ENCODE results near the gene ARMC2.
"Not testable (repeated sequence)": the region's sequence is repeated elsewhere in the genome, so short reads cannot be mapped to it uniquely, and the experiment has no call there.

The ARMC2 gene

DNA sequence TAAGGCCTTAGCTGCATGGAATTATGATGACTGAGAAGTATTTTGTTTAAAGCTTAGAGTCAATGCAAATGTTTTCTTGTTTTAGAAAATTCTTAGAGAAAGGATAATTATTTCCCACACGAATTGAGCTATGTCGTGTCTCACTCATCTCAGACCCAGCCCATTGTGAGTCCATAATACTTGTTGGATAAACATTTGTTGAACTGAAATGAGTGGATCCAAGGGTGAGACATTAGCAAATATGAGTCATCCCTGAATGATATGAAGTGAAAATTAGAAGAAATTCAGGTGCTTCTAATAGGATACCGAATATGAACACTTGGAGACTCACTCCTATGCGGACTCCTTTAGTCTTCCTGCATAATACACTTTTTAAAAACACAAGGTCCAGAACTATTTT is 41.6 kb upstream of the ARMC2 start:
- no peak overlapping the region for H3K4me3 ChIP-seq (ENCODE audit: low read depth in 1 of 2, low read length in 2 of 2)
- no peaks in the 10 kb centered on the region for H3K36me3 ChIP-seq (ENCODE audit: control insufficient read depth in 1 of 2, insufficient read depth in 2 of 2, low read length in 2 of 2)
- peaks cover 0 to 5% of the 10 kb centered on the region in 2 donors for H3K4me1 ChIP-seq (ENCODE audit: control insufficient read depth in 1 of 2, insufficient read depth in 2 of 2, low read length in 2 of 2)
- no peaks in the 10 kb centered on the region for H3K9me3 ChIP-seq (ENCODE audit: control insufficient read depth in 1 of 2, low read length in 2 of 2)
- no peak overlapping the region for H3K27ac ChIP-seq (ENCODE audit: low read length)
- H3K27me3 ChIP-seq (ENCODE audit: low read depth, low read length), result no peaks in the 10 kb centered on the region

- H3K36me3 ChIP-seq (ENCODE audit: control insufficient read depth in 1 of 2, insufficient read depth in 2 of 2, low read length in 2 of 2), result no peaks in the 10 kb centered on the region
- no peaks in the 10 kb centered on the region for H3K27me3 ChIP-seq (ENCODE audit: low read depth, low read length)
- no peak overlapping the region for H3K27ac ChIP-seq (ENCODE audit: low read length)
- no peaks in the 10 kb centered on the region for H3K9me3 ChIP-seq (ENCODE audit: control insufficient read depth in 1 of 2, low read length in 2 of 2)
- H3K4me1 ChIP-seq (ENCODE audit: control insufficient read depth in 1 of 2, insufficient read depth in 2 of 2, low read length in 2 of 2), result peaks cover 0 to 5% of the 10 kb centered on the region in 2 donors
- H3K4me3 ChIP-seq (ENCODE audit: low read depth in 1 of 2, low read length in 2 of 2), result no peak overlapping the region
Measured at GRCh38 chr6:108807928-108808327, 40.3 kb upstream of the ARMC2 start.

DNA sequence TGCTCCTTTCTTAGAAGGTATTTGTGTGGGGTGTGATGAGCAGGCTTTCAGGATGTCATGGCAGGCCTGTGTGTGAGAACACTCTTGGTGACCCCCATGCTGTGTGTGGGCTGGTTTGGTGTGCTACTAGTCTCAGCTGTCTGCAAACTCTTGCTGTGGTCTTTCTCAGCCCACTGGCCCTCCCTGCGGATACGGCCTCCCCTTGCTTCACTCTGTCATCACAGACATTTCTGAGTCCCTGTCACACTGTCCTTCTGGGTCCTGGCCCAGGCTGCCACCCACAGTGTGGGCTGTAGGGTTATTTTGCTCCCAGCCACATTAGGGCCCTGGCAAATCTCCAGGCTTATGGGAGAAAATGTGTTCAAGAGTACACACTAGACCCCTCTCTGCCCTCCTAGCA is 39.0 kb upstream of the ARMC2 start:
- Histone ChIP-seq H3K4me1 (ENCODE audit: control insufficient read depth in 1 of 2, insufficient read depth in 2 of 2, low read length in 2 of 2) (peaks cover 0 to 5% of the 10 kb centered on the region in 2 donors), H3K27ac (ENCODE audit: low read length) (no peak overlapping the region), H3K36me3 (ENCODE audit: control insufficient read depth in 1 of 2, insufficient read depth in 2 of 2, low read length in 2 of 2) (no peaks in the 10 kb centered on the region), H3K9me3 (ENCODE audit: control insufficient read depth in 1 of 2, low read length in 2 of 2) (no peaks in the 10 kb centered on the region), H3K27me3 (ENCODE audit: low read depth, low read length) (no peaks in the 10 kb centered on the region), H3K4me3 (ENCODE audit: low read depth in 1 of 2, low read length in 2 of 2) (no peak overlapping the region)

DNA sequence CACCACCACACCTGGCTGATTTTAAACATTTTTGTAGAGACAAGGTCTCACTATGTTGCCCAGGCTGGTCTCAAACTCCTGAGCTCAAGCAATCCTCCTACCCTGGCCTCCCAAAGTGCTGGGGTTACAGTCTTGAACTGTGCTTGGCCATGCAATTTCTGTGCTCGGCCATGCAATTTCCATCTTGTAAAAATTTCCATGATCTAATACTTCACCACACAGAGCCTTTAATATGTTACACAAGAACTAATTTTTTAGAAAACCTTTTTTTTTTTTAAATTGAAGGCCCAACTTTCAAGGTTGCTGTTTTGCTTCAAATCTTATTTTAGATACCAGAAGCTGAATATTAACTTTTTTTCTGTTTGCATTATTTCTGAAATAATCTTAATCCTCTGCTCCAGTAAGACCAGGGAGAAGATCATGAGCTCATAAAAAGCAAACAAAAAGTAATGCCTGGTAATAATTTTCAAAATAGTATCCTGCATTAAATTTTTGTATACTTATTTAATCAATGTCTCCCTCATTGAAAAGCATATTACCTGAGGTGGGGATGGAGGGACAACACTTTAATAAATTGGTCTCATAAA is 38.1 kb upstream of the ARMC2 start:
- Histone ChIP-seq H3K4me3 (ENCODE audit: low read depth in 1 of 2, low read length in 2 of 2) (no peak overlapping the region), H3K9me3 (ENCODE audit: control insufficient read depth in 1 of 2, low read length in 2 of 2) (no peaks in the 10 kb centered on the region), H3K36me3 (ENCODE audit: control insufficient read depth in 1 of 2, insufficient read depth in 2 of 2, low read length in 2 of 2) (no peaks in the 10 kb centered on the region), H3K27me3 (ENCODE audit: low read depth, low read length) (no peaks in the 10 kb centered on the region), H3K27ac (ENCODE audit: low read length) (no peak overlapping the region), H3K4me1 (ENCODE audit: control insufficient read depth in 1 of 2, insufficient read depth in 2 of 2, low read length in 2 of 2) (peaks cover 0 to 5% of the 10 kb centered on the region in 2 donors)

DNA sequence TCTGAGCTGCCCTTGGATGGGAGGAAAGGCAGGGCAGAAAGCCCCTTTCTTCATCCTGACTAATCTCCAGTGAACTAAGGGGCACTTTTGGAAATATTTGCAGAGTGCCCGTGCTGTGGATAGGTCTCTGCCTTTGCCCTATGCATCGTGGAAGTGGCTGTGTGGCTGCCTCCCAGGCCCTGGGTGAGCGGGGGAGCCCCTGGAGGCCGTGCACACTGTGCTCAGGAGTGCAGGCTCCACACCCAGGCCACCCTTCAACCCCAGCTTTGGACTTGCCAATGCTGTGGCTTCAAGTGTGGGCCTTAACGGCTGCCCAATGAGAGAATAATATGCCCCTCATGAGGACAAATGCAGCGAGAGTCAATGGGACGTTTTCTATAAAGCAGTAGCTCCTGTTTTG is 36.7 kb upstream of the ARMC2 start:
- H3K27me3 ChIP-seq (ENCODE audit: low read depth, low read length), result no peaks in the 10 kb centered on the region
- no peak overlapping the region for H3K27ac ChIP-seq (ENCODE audit: low read length)
- no peaks in the 10 kb centered on the region for H3K9me3 ChIP-seq (ENCODE audit: control insufficient read depth in 1 of 2, low read length in 2 of 2)
- H3K4me1 ChIP-seq (ENCODE audit: control insufficient read depth in 1 of 2, insufficient read depth in 2 of 2, low read length in 2 of 2), result peaks cover 0 to 5% of the 10 kb centered on the region in 2 donors
- no peaks in the 10 kb centered on the region for H3K36me3 ChIP-seq (ENCODE audit: control insufficient read depth in 1 of 2, insufficient read depth in 2 of 2, low read length in 2 of 2)
- no peak overlapping the region for H3K4me3 ChIP-seq (ENCODE audit: low read depth in 1 of 2, low read length in 2 of 2)

GRCh38 chr6:108813218-108813617 is 35.0 kb upstream of the ARMC2 start:
- H3K27ac ChIP-seq (ENCODE audit: low read length); H3K27me3 ChIP-seq (ENCODE audit: low read depth, low read length); H3K4me1 ChIP-seq (ENCODE audit: control insufficient read depth in 1 of 2, insufficient read depth in 2 of 2, low read length in 2 of 2); H3K9me3 ChIP-seq (ENCODE audit: control insufficient read depth in 1 of 2, low read length in 2 of 2); H3K4me3 ChIP-seq (ENCODE audit: low read depth in 1 of 2, low read length in 2 of 2); H3K36me3 ChIP-seq (ENCODE audit: control insufficient read depth in 1 of 2, insufficient read depth in 2 of 2, low read length in 2 of 2): not testable (repeated sequence)

DNA sequence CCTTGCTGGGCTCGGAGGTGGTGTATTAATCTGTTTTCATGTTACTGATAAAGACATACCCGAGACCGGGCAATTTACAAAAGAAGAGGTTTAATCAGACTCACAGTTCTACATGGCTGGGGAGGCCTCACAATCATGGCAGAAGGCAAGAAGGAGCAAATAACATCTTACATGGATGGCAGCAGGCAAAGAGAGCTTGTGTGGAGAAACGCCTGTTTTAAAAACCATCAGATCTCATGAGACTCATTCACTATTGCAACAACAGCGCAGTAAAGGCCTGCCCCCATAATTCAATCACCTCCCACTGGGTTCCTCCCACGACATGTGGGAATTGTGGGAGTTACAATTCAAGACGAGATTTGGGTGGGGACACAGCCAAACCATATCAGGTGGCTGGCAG is 30.9 kb upstream of the ARMC2 start:
- not testable (repeated sequence) for H3K4me1 ChIP-seq (ENCODE audit: control insufficient read depth in 1 of 2, insufficient read depth in 2 of 2, low read length in 2 of 2)

GRCh38 chr6:108820006-108820405 is 28.2 kb upstream of the ARMC2 start:
- Histone ChIP-seq H3K9me3 (ENCODE audit: control insufficient read depth in 1 of 2, low read length in 2 of 2) (no peaks in the 10 kb centered on the region), H3K4me1 (ENCODE audit: control insufficient read depth in 1 of 2, insufficient read depth in 2 of 2, low read length in 2 of 2) (peaks cover 0 to 5% of the 10 kb centered on the region in 2 donors), H3K36me3 (ENCODE audit: control insufficient read depth in 1 of 2, insufficient read depth in 2 of 2, low read length in 2 of 2) (no peaks in the 10 kb centered on the region), H3K4me3 (ENCODE audit: low read depth in 1 of 2, low read length in 2 of 2) (no peak overlapping the region), H3K27me3 (ENCODE audit: low read depth, low read length) (no peaks in the 10 kb centered on the region), H3K27ac (ENCODE audit: low read length) (no peak overlapping the region)

More for the DNA sequence above, 30.9 kb upstream of the ARMC2 start:
- H3K27ac ChIP-seq (ENCODE audit: low read length); H3K4me3 ChIP-seq (ENCODE audit: low read depth in 1 of 2, low read length in 2 of 2); H3K27me3 ChIP-seq (ENCODE audit: low read depth, low read length); H3K36me3 ChIP-seq (ENCODE audit: control insufficient read depth in 1 of 2, insufficient read depth in 2 of 2, low read length in 2 of 2); H3K9me3 ChIP-seq (ENCODE audit: control insufficient read depth in 1 of 2, low read length in 2 of 2): not testable (repeated sequence)

GRCh38 chr6:108822401-108822800 is 25.8 kb upstream of the ARMC2 start:
- Histone ChIP-seq H3K27me3 (ENCODE audit: low read depth, low read length) (no peaks in the 10 kb centered on the region), H3K9me3 (ENCODE audit: control insufficient read depth in 1 of 2, low read length in 2 of 2) (no peaks in the 10 kb centered on the region), H3K4me1 (ENCODE audit: control insufficient read depth in 1 of 2, insufficient read depth in 2 of 2, low read length in 2 of 2) (peaks cover 0 to 5% of the 10 kb centered on the region in 2 donors), H3K27ac (ENCODE audit: low read length) (no peak overlapping the region), H3K4me3 (ENCODE audit: low read depth in 1 of 2, low read length in 2 of 2) (no peak overlapping the region), H3K36me3 (ENCODE audit: control insufficient read depth in 1 of 2, insufficient read depth in 2 of 2, low read length in 2 of 2) (no peaks in the 10 kb centered on the region)

DNA sequence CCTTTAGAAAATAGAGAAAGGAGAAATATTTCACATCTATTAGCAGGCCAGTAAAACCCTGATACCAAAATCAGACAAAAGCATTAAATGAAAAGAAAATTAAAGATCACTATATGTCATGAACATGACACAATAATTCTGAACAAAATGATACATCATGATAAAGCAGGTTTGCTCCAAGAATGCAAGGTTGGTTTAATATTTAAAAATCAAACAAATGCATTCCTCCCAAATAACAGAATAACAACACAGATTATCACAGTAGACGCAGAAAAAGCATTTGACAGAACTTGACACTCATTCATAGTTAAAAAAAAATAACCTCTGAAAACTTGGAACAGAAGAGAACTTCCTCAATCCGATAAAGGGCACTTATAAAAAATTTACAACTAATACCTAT is 22.9 kb upstream of the ARMC2 start:
- Histone ChIP-seq H3K9me3 (ENCODE audit: control insufficient read depth in 1 of 2, low read length in 2 of 2) (no peaks in the 10 kb centered on the region), H3K36me3 (ENCODE audit: control insufficient read depth in 1 of 2, insufficient read depth in 2 of 2, low read length in 2 of 2) (no peaks in the 10 kb centered on the region), H3K4me1 (ENCODE audit: control insufficient read depth in 1 of 2, insufficient read depth in 2 of 2, low read length in 2 of 2) (peaks cover 0 to under 1% of the 10 kb centered on the region in 2 donors), H3K27ac (ENCODE audit: low read length) (no peak overlapping the region), H3K27me3 (ENCODE audit: low read depth, low read length) (no peaks in the 10 kb centered on the region), H3K4me3 (ENCODE audit: low read depth in 1 of 2, low read length in 2 of 2) (no peak overlapping the region)

DNA sequence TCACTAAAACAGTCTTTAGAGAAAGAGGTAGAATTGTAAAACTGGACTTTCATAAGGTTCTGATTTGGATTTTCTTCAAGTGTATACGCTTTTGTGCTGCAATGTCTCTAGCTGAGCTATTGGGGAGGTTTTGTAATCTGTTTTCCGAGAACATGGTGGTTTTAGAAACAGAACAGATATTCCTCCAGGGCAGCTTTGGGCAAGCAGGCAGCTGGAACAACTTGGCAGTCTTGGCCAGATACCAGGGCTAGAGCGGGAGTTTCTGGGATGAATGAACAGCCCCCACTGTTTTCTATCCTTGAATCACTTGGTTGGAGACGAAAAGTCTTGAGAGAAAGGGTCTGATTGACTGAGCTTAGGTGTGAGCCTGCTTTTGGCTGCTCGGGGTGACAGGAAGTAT is 17.1 kb upstream of the ARMC2 start:
- Histone ChIP-seq H3K9me3 (ENCODE audit: control insufficient read depth in 1 of 2, low read length in 2 of 2) (no peaks in the 10 kb centered on the region), H3K4me1 (ENCODE audit: control insufficient read depth in 1 of 2, insufficient read depth in 2 of 2, low read length in 2 of 2) (peaks cover 0 to 3% of the 10 kb centered on the region in 2 donors), H3K36me3 (ENCODE audit: control insufficient read depth in 1 of 2, insufficient read depth in 2 of 2, low read length in 2 of 2) (no peaks in the 10 kb centered on the region), H3K27ac (ENCODE audit: low read length) (no peak overlapping the region), H3K27me3 (ENCODE audit: low read depth, low read length) (no peaks in the 10 kb centered on the region), H3K4me3 (ENCODE audit: low read depth in 1 of 2, low read length in 2 of 2) (no peak overlapping the region)

- Histone ChIP-seq H3K27ac (ENCODE audit: low read length) (no peak overlapping the region), H3K4me1 (ENCODE audit: control insufficient read depth in 1 of 2, insufficient read depth in 2 of 2, low read length in 2 of 2) (peaks cover 0 to 3% of the 10 kb centered on the region in 2 donors), H3K27me3 (ENCODE audit: low read depth, low read length) (no peaks in the 10 kb centered on the region)
Measured at GRCh38 chr6:108832738-108833137, 15.5 kb upstream of the ARMC2 start.

More at GRCh38 chr6:108832738-108833137, 15.5 kb upstream of the ARMC2 start:
- Histone ChIP-seq H3K36me3 (ENCODE audit: control insufficient read depth in 1 of 2, insufficient read depth in 2 of 2, low read length in 2 of 2) (no peaks in the 10 kb centered on the region), H3K4me3 (ENCODE audit: low read depth in 1 of 2, low read length in 2 of 2) (no peak overlapping the region), H3K9me3 (ENCODE audit: control insufficient read depth in 1 of 2, low read length in 2 of 2) (no peaks in the 10 kb centered on the region)

All from muscle layer of duodenum (tissue), 2 donors.